ENCODE measurements around the gene RBPJL. TPM values are rescaled to one million over a fixed set of nuclear protein-coding genes. Genes with fewer than 3 reads are reported as not detected.

Gene RBPJL
- total RNA-seq (2014; rRNA removed; shearing (Covaris generic); ENCODE audit: low replicate concordance), result not detected in 2 replicates

- no peaks in the 10 kb centered on the region for H3K9me3 ChIP-seq
- no peak within 1 kb of the TSS for H3K4me3 ChIP-seq
- no peak for DNase-seq
- H3K27me3 ChIP-seq, result no peaks in the 10 kb centered on the region
- no peaks in the 10 kb centered on the region for H3K36me3 ChIP-seq
These were observed at the start of gene RBPJL for GRCh38 chr20:45306431-45306982. Gene RBPJL, plus strand, starts transcription at chr20:45306840. Its CDS starts 83 bp downstream, at chr20:45306923.

- 0 out of 2 replicates have a peak, but pooled peaks cover 4% of the 10 kb centered on the region for H3K27me3 ChIP-seq
- DNase-seq, result no peak
- H3K9me3 ChIP-seq, result no peaks in the 10 kb centered on the region
- H3K36me3 ChIP-seq, result no peaks in the 10 kb centered on the region
- H3K4me3 ChIP-seq, result no peak overlapping the region
These were observed 49.5 kb upstream of the RBPJL start for GRCh38 chr20:45257161-45257560.

GRCh38 chr20:45257711-45258110, 48.9 kb upstream of the RBPJL start:
- Histone ChIP-seq H3K36me3 (no peaks in the 10 kb centered on the region), H3K9me3 (no peaks in the 10 kb centered on the region), H3K27me3 (0 out of 2 replicates have a peak, but pooled peaks cover 4% of the 10 kb centered on the region), H3K4me3 (no peak overlapping the region)
- DNase-seq, result no peak

- no peak for DNase-seq
- Histone ChIP-seq H3K9me3 (no peaks in the 10 kb centered on the region), H3K36me3 (no peaks in the 10 kb centered on the region), H3K27me3 (0 out of 2 replicates have a peak, but pooled peaks cover 4% of the 10 kb centered on the region), H3K4me3 (no peak overlapping the region)
These were observed 48.4 kb upstream of the RBPJL start for GRCh38 chr20:45258259-45258658.

- Histone ChIP-seq H3K27me3 (0 out of 2 replicates have a peak, but pooled peaks cover 4% of the 10 kb centered on the region), H3K36me3 (no peaks in the 10 kb centered on the region), H3K9me3 (no peaks in the 10 kb centered on the region), H3K4me3 (no peak overlapping the region)
- DNase-seq, result no peak
These were observed 48.0 kb upstream of the RBPJL start for GRCh38 chr20:45258664-45259063.

GRCh38 chr20:45263556-45264266, 42.9 kb upstream of the RBPJL start:
- no peaks in the 10 kb centered on the region for H3K36me3 ChIP-seq
- H3K4me3 ChIP-seq, result no peak overlapping the region
- H3K27me3 ChIP-seq, result 0 out of 2 replicates have a peak, but pooled peaks cover 4% of the 10 kb centered on the region
- H3K9me3 ChIP-seq, result no peaks in the 10 kb centered on the region
- no peak for DNase-seq

GRCh38 chr20:45266977-45267376, 39.7 kb upstream of the RBPJL start:
- no peak overlapping the region for H3K4me3 ChIP-seq
- no peaks in the 10 kb centered on the region for H3K36me3 ChIP-seq
- H3K27me3 ChIP-seq, result 0 out of 2 replicates have a peak, but pooled peaks cover under 1% of the 10 kb centered on the region
- no peak for DNase-seq
- no peaks in the 10 kb centered on the region for H3K9me3 ChIP-seq

GRCh38 chr20:45268531-45268930, 38.1 kb upstream of the RBPJL start:
- peak; percentile 69 for DNase-seq
- H3K36me3 ChIP-seq, result no peaks in the 10 kb centered on the region
- no peaks in the 10 kb centered on the region for H3K27me3 ChIP-seq
- H3K9me3 ChIP-seq, result no peaks in the 10 kb centered on the region
- H3K4me3 ChIP-seq, result no peak overlapping the region

GRCh38 chr20:45269056-45269455, 37.6 kb upstream of the RBPJL start:
- Histone ChIP-seq H3K27me3 (no peaks in the 10 kb centered on the region), H3K9me3 (no peaks in the 10 kb centered on the region), H3K4me3 (no peak overlapping the region), H3K36me3 (no peaks in the 10 kb centered on the region)
- no peak for DNase-seq

- Histone ChIP-seq H3K9me3 (no peaks in the 10 kb centered on the region), H3K4me3 (no peak overlapping the region), H3K27me3 (no peaks in the 10 kb centered on the region), H3K36me3 (no peaks in the 10 kb centered on the region)
- peak; percentile 19 for DNase-seq
These were observed 36.8 kb upstream of the RBPJL start for GRCh38 chr20:45269754-45270270.

GRCh38 chr20:45275338-45275737, 31.3 kb upstream of the RBPJL start:
- Histone ChIP-seq H3K27me3 (0 out of 2 replicates have a peak, but pooled peaks cover 4% of the 10 kb centered on the region), H3K4me3 (no peak overlapping the region), H3K9me3 (no peaks in the 10 kb centered on the region), H3K36me3 (no peaks in the 10 kb centered on the region)
- DNase-seq, result no peak

- no peak for DNase-seq
- Histone ChIP-seq H3K27me3 (0 out of 2 replicates have a peak, but pooled peaks cover 4% of the 10 kb centered on the region), H3K9me3 (no peaks in the 10 kb centered on the region), H3K36me3 (no peaks in the 10 kb centered on the region), H3K4me3 (no peak overlapping the region)
These were observed 26.6 kb upstream of the RBPJL start for GRCh38 chr20:45279992-45280391.

GRCh38 chr20:45282700-45283550, 23.7 kb upstream of the RBPJL start:
- no peaks in the 10 kb centered on the region for H3K27me3 ChIP-seq
- no peaks in the 10 kb centered on the region for H3K9me3 ChIP-seq
- no peak overlapping the region for H3K4me3 ChIP-seq
- H3K36me3 ChIP-seq, result no peaks in the 10 kb centered on the region
- DNase-seq, result peak; percentile 65

- no peaks in the 10 kb centered on the region for H3K36me3 ChIP-seq
- DNase-seq, result peak; percentile 48
- H3K9me3 ChIP-seq, result no peaks in the 10 kb centered on the region
- H3K4me3 ChIP-seq, result no peak overlapping the region
- no peaks in the 10 kb centered on the region for H3K27me3 ChIP-seq
These were observed 23.0 kb upstream of the RBPJL start for GRCh38 chr20:45283551-45284057.

- Histone ChIP-seq H3K9me3 (no peaks in the 10 kb centered on the region), H3K36me3 (no peaks in the 10 kb centered on the region), H3K4me3 (no peak overlapping the region), H3K27me3 (no peaks in the 10 kb centered on the region)
- no peak for DNase-seq
These were observed 18.3 kb upstream of the RBPJL start for GRCh38 chr20:45288376-45288775.

- H3K9me3 ChIP-seq, result no peaks in the 10 kb centered on the region
- no peak for DNase-seq
- no peaks in the 10 kb centered on the region for H3K36me3 ChIP-seq
- H3K4me3 ChIP-seq, result no peak overlapping the region
- no peaks in the 10 kb centered on the region for H3K27me3 ChIP-seq
These were observed 17.8 kb upstream of the RBPJL start for GRCh38 chr20:45288860-45289259.

All from MG63 (cell line).